SK-N-SH (cell line): ENCODE measurements around the gene CUL4B. TPM values are rescaled to one million over a fixed set of nuclear protein-coding genes. Genes with fewer than 3 reads are reported as not detected.

Experiments
- CTCF ChIA-PET: fragments of 300-600, 350-600 bp; formaldehyde crosslinking; extraction: SDS; loops from one replicate; lab custom pipeline; 2021; lab: Yijun Ruan, JAX
- POLR2A ChIA-PET: fragments of 350-600 bp; sonication (Branson Sonifier 250); formaldehyde crosslinking; extraction: SDS; loops from one replicate; lab custom pipeline; 2020; ENCODE audit warnings: antibody characterized with exemption, inconsistent platforms; lab: Yijun Ruan, JAX
- DNase-seq: peaks from one replicate; pipeline ENCODE4 v3.0.0; 2012
- H2AFZ ChIP-seq: fragments of 200-600 bp; sonication (generic); 2 replicates; pipeline ENCODE4 v1.8.1; 2016; ENCODE audit warnings: antibody characterized with exemption, mild to moderate bottlenecking, low read depth
- H3F3A ChIP-seq: fragments of 200-600 bp; sonication (generic); replicated peaks from 2 replicates; pipeline ENCODE3; 2016; ENCODE audit warnings: antibody characterized with exemption, mild to moderate bottlenecking; ENCODE audit not compliant: insufficient read depth
- H3K27ac ChIP-seq, 2 experiments: fragments of 200-500 bp in 1 of 2; fragments of 200-600 bp in 1 of 2; sonication (Bioruptor generic) in 1 of 2; sonication (generic), shearing (Covaris generic) in 1 of 2; 2 replicates each; pipeline versions ENCODE4 v1.5.1 to v1.6.1; 2014 to 2016; ENCODE audit warnings: low read depth in 2 of 2, inconsistent platforms in 1 of 2, low read length in 1 of 2, mild to moderate bottlenecking in 1 of 2, mixed read lengths in 1 of 2
- H3K27me3 ChIP-seq: fragments of 200-600 bp; sonication (generic), shearing (Covaris generic); 2 replicates; pipeline ENCODE4 v1.6.1; 2016; ENCODE audit warnings: mixed run types; ENCODE audit not compliant: insufficient read depth
- H3K36me3 ChIP-seq, 2 experiments: fragments of 200-500 bp in 1 of 2; fragments of 200-600 bp in 1 of 2; sonication (Bioruptor generic) in 1 of 2; sonication (generic) in 1 of 2; replicated peaks in 1 of 2; 2 replicates each; pipeline versions ENCODE3 to v1.5.1; 2014 to 2016; ENCODE audit warnings: low read length in 1 of 2, mild to moderate bottlenecking in 1 of 2; ENCODE audit not compliant: insufficient read depth in 2 of 2, control insufficient read depth in 1 of 2
- H3K4me1 ChIP-seq, 2 experiments: fragments of 200-500 bp in 1 of 2; fragments of 200-600 bp in 1 of 2; sonication (Bioruptor generic) in 1 of 2; sonication (generic), shearing (Covaris generic) in 1 of 2; 2 replicates each; pipeline versions ENCODE4 v1.5.1 to v1.6.1; 2014 to 2016; ENCODE audit warnings: low read depth in 1 of 2, low read length in 1 of 2, mixed run types in 1 of 2; ENCODE audit not compliant: insufficient read depth in 2 of 2, control insufficient read depth in 1 of 2
- H3K4me2 ChIP-seq: fragments of 200-600 bp; sonication (generic), shearing (Covaris generic); 2 replicates; pipeline ENCODE4 v1.6.1; 2017; ENCODE audit warnings: mixed run types
- H3K4me3 ChIP-seq, 2 experiments: fragments of 200-500 bp in 1 of 2; fragments of 200-600 bp in 1 of 2; sonication (Bioruptor generic) in 1 of 2; sonication (generic), shearing (Covaris generic) in 1 of 2; 2 replicates each; pipeline versions ENCODE4 v1.5.1 to v1.8.1; 2014 to 2016; ENCODE audit warnings: low read depth in 2 of 2, inconsistent platforms in 1 of 2, low read length in 1 of 2, mild to moderate bottlenecking in 1 of 2, mixed read lengths in 1 of 2, moderate library complexity in 1 of 2
- H3K79me2 ChIP-seq: fragments of 200-600 bp; sonication (generic); 2 replicates; pipeline ENCODE4 v1.8.1; 2017; ENCODE audit warnings: mild to moderate bottlenecking; ENCODE audit not compliant: insufficient read depth
- H3K9ac ChIP-seq: fragments of 200-600 bp; sonication (generic); 2 replicates; pipeline ENCODE4 v1.6.1; 2017; ENCODE audit warnings: mixed run types
- H3K9me2 ChIP-seq: fragments of 200-600 bp; sonication (generic); 2 replicates; pipeline ENCODE4 v1.6.1; 2017; ENCODE audit warnings: mixed run types
- H3K9me3 ChIP-seq: fragments of 200-600 bp; sonication (generic); 2 replicates; pipeline ENCODE4 v1.6.1; 2017; ENCODE audit warnings: mixed run types, mild to moderate bottlenecking, moderate library complexity
- H4K20me1 ChIP-seq: fragments of 200-600 bp; sonication (generic); 2 replicates; pipeline ENCODE4 v1.6.1; 2017; ENCODE audit warnings: mild to moderate bottlenecking, mixed run types; ENCODE audit not compliant: insufficient read depth
- CHD2 ChIP-seq: fragments of 150-350 bp; IDR thresholded peaks from 2 replicates; pipeline ENCODE4 v1.6.1; 2018; ENCODE audit warnings: low read length; ENCODE audit not compliant: partially characterized antibody
- ELF1 ChIP-seq: IDR thresholded peaks from 2 replicates; pipeline ENCODE4 v1.4.0; 2012
- EP300 ChIP-seq, 2 experiments: IDR thresholded peaks; 2 replicates each; pipeline versions ENCODE4 v1.4.0 to v1.6.1; 2012; ENCODE audit warnings: borderline replicate concordance in 1 of 2, low read depth in 1 of 2, low read length in 1 of 2
- EZH2phosphoT487 ChIP-seq: fragments of 200-600 bp; sonication (generic); IDR thresholded peaks from 2 replicates; pipeline ENCODE4 v1.6.1; 2017; ENCODE audit warnings: low read depth, mixed run types, mild to moderate bottlenecking, antibody characterized with exemption, moderate library complexity, borderline replicate concordance
- FOXM1 ChIP-seq: IDR thresholded peaks from 2 replicates; pipeline ENCODE4 v1.4.0; 2012; ENCODE audit warnings: low read depth, mild to moderate bottlenecking
- GATA2 ChIP-seq: sonication (generic); formaldehyde crosslinking; IDR thresholded peaks from 2 replicates; pipeline ENCODE4 v1.5.0; 2020; ENCODE audit warnings: mild to moderate bottlenecking, missing genetic modification reagents
- NFIC ChIP-seq: IDR thresholded peaks from 2 replicates; pipeline ENCODE4 v1.4.0; 2012; ENCODE audit warnings: borderline replicate concordance
- POLR2AphosphoS5 ChIP-seq: IDR thresholded peaks from 2 replicates; pipeline ENCODE4 v1.6.1; 2012; ENCODE audit warnings: low read depth, low read length
- RAD21 ChIP-seq: IDR thresholded peaks from 2 replicates; pipeline ENCODE4 v1.6.1; 2012; ENCODE audit warnings: mild to moderate bottlenecking, low read length
- RCOR1 ChIP-seq: fragments of 150-350 bp; IDR thresholded peaks from 2 replicates; pipeline ENCODE4 v1.6.1; 2017; ENCODE audit warnings: antibody characterized with exemption, low read length
- RFX5 ChIP-seq: IDR thresholded peaks from 2 replicates; pipeline ENCODE4 v1.6.1; 2012; ENCODE audit warnings: mild to moderate bottlenecking, improper control_type of control experiment, low read length
- SMC3 ChIP-seq: IDR thresholded peaks from 2 replicates; pipeline ENCODE4 v1.6.1; 2012; ENCODE audit warnings: low read depth, low read length, improper control_type of control experiment
- TAF1 ChIP-seq: IDR thresholded peaks from 2 replicates; pipeline ENCODE4 v1.6.1; 2012; ENCODE audit warnings: low read depth, mild to moderate bottlenecking, low read length, moderate library complexity, borderline replicate concordance
- YY1 ChIP-seq: IDR thresholded peaks from 2 replicates; pipeline ENCODE4 v1.4.0; 2012; ENCODE audit warnings: low read depth, mild to moderate bottlenecking
- WGBS: methylation state at CpG from one replicate; pipeline ENCODE4 v1.1.6; 2017; ENCODE audit warnings: low lambda C conversion rate; 5-methylcytosine and 5-hydroxymethylcytosine counted together
- polyA plus RNA-seq, 3 experiments: library from polyadenylated mRNA; depleted of rRNA; stranded (reverse); fragments of >200 nt; gene quantifications; 2 replicates each; pipeline ENCODE4 v1.2.3, GENCODE V29; 2012
- TF ChIP-seq, protein P1 (sequence below): IDR thresholded peaks from 2 replicates; pipeline ENCODE4; 2012
- TF ChIP-seq, protein P2 (sequence below): IDR thresholded peaks from 2 replicates; pipeline ENCODE4 v1.6.1; 2012; ENCODE audit warnings: mild to moderate bottlenecking, low read depth, low read length, moderate library complexity
- TF ChIP-seq, protein P3 (sequence below): fragments of 150-350 bp; IDR thresholded peaks from 2 replicates; pipeline ENCODE4 v1.6.1; 2017; ENCODE audit warnings: antibody characterized with exemption, low read length, low read depth, borderline replicate concordance
- TF ChIP-seq, protein P4 (sequence below): IDR thresholded peaks from 2 replicates; pipeline ENCODE4 v1.4.0; 2012; ENCODE audit warnings: low read depth

Gene CUL4B
- polyA plus RNA-seq, 1 of the 3 experiments (the other 2 are of a cell fraction) = 24.1 TPM

DNA sequence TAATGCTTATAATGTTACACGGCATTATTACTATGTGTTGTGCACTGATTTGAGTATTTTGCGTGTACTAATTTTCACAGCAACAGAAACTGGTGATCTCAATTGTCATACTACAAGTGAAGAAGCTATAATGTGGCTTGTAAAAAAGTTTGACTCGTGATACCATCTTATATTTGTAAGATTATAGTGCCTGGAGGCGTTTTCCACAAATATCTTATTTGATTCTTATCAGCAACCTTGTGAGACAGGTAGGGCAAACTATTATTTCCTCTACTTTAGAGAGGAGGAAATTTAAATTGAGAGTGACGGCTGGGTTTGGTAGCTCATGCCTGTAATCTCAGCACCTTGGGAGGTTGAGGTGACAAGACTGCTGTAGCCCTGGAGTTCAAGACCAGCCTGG, 4.5 kb downstream of the CUL4B start:
- DNase-seq = no peak
- Histone ChIP-seq H3K9me3 (no peaks in the 10 kb centered on the region), H2AFZ (no peak overlapping the region), H3F3A (peaks cover 22% of the 10 kb centered on the region), H3K27me3 (no peaks in the 10 kb centered on the region), H3K36me3 (peaks cover 24 to 46% of the 10 kb centered on the region in 2 experiments), H3K4me3 (no peak overlapping the region), H3K9me2 (no peaks in the 10 kb centered on the region), H3K79me2 (peaks cover 84% of the 10 kb centered on the region), H4K20me1 (no peaks in the 10 kb centered on the region; the same call in 1 of the 2 replicates), H3K27ac (no peak overlapping the region), H3K9ac (no peak overlapping the region), H3K4me2 (0 out of 2 replicates have a peak overlapping the region, but pooled peaks have one; percentile 31), H3K4me1 (peaks cover 0 to 2% of the 10 kb centered on the region in 2 experiments; a peak in 2 of 4 replicates)
- CTCF ChIA-PET = no interaction called here
- TF ChIP-seq, protein P1, sequence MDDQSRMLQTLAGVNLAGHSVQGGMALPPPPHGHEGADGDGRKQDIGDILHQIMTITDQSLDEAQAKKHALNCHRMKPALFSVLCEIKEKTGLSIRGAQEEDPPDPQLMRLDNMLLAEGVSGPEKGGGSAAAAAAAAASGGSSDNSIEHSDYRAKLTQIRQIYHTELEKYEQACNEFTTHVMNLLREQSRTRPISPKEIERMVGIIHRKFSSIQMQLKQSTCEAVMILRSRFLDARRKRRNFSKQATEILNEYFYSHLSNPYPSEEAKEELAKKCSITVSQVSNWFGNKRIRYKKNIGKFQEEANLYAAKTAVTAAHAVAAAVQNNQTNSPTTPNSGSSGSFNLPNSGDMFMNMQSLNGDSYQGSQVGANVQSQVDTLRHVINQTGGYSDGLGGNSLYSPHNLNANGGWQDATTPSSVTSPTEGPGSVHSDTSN = no peak
- TF ChIP-seq, protein P2, sequence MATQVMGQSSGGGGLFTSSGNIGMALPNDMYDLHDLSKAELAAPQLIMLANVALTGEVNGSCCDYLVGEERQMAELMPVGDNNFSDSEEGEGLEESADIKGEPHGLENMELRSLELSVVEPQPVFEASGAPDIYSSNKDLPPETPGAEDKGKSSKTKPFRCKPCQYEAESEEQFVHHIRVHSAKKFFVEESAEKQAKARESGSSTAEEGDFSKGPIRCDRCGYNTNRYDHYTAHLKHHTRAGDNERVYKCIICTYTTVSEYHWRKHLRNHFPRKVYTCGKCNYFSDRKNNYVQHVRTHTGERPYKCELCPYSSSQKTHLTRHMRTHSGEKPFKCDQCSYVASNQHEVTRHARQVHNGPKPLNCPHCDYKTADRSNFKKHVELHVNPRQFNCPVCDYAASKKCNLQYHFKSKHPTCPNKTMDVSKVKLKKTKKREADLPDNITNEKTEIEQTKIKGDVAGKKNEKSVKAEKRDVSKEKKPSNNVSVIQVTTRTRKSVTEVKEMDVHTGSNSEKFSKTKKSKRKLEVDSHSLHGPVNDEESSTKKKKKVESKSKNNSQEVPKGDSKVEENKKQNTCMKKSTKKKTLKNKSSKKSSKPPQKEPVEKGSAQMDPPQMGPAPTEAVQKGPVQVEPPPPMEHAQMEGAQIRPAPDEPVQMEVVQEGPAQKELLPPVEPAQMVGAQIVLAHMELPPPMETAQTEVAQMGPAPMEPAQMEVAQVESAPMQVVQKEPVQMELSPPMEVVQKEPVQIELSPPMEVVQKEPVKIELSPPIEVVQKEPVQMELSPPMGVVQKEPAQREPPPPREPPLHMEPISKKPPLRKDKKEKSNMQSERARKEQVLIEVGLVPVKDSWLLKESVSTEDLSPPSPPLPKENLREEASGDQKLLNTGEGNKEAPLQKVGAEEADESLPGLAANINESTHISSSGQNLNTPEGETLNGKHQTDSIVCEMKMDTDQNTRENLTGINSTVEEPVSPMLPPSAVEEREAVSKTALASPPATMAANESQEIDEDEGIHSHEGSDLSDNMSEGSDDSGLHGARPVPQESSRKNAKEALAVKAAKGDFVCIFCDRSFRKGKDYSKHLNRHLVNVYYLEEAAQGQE = no peak
- no peak for TF ChIP-seq SMC3
- 90% methylated on average over 5 of the region's 5 CpGs for WGBS
- POLR2A ChIA-PET = no interaction called here

DNA sequence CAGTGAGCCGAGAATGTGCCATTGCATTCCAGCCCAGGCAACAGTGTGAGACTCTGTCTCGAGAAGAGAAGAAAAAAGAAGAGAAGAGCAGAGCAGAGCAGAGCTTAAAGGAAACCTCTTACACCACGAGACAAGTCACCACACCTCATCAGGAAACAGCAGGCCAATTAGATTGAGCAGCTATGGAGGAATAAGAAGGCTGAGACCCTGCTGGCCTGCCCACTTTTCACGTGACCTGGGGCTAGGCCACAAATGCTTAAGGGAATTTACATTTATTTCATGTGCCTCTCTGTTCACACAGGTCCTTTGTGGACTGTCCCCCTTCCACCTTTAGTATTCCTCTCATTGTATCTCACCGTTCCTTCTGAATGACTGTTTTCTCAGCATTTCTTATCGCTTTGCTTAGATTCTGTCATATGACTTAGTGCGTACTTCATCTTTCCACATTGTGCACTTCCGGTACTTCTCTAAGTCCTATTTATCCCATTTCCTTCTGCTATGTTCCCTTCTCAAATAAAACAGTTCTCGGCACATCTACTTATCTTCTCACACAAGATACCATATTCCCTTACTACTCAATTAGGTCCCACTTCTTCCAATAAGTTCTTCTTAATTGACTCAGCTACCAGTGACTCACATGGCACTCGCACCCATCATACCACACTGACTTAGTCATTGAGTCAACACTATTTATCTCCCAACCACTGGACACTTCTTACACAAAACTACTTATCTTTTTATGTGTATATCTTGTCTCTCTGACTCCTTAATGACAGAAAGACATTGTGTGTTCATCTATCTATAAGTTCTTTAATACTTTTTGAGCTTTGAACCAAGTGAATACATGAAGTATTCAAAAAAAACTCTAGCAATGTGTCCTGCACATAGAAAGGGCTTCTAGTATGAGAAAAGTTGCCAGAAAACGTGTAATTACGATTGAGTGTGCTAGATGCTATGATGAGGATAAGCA, 11.0 kb downstream of the CUL4B start:
- no peaks in the 10 kb centered on the region for H4K20me1 ChIP-seq
- H3F3A ChIP-seq = peaks cover 36% of the 10 kb centered on the region
- ChIA-PET POLR2A (no interaction called here), CTCF (no interaction called here)
- no peaks in the 10 kb centered on the region for H3K27me3 ChIP-seq
- DNase-seq = no peak
- peaks cover 0 to 21% of the 10 kb centered on the region in 2 experiments; a peak in 3 of 4 replicates for H3K4me1 ChIP-seq
- peaks cover 19 to 37% of the 10 kb centered on the region in 2 experiments for H3K36me3 ChIP-seq
- no peak overlapping the region for H3K4me3 ChIP-seq
- H3K79me2 ChIP-seq = peaks cover 60% of the 10 kb centered on the region
- peak overlapping the region; percentile 66 for H3K9ac ChIP-seq
- H3K27ac ChIP-seq = peak overlapping the region; percentile 53 to 96; a peak in 3 of 4 replicates
- H3K9me3 ChIP-seq = no peaks in the 10 kb centered on the region
- H3K4me2 ChIP-seq = peak overlapping the region; percentile 47; the same call in 1 of the 2 replicates
- no peak overlapping the region for H2AFZ ChIP-seq
- H3K9me2 ChIP-seq = no peaks in the 10 kb centered on the region
- WGBS = 55% methylated on average over 12 of the region's 12 CpGs
- no peak for TF ChIP-seq YY1
- TF ChIP-seq, protein P3, sequence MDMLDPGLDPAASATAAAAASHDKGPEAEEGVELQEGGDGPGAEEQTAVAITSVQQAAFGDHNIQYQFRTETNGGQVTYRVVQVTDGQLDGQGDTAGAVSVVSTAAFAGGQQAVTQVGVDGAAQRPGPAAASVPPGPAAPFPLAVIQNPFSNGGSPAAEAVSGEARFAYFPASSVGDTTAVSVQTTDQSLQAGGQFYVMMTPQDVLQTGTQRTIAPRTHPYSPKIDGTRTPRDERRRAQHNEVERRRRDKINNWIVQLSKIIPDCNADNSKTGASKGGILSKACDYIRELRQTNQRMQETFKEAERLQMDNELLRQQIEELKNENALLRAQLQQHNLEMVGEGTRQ = no peak
- peak in 1 of 2 experiments; percentile 93; a peak in 2 of 4 replicates for TF ChIP-seq EP300 (IDR thresholded peaks at IDR 0.05; ENCODE audit: borderline replicate concordance in 1 of 2, low read depth in 1 of 2, low read length in 1 of 2)
- no peak for TF ChIP-seq ELF1
- no peak for TF ChIP-seq TAF1
- no peak for TF ChIP-seq GATA2 (CRISPR knock-in tag)
- no peak for TF ChIP-seq RFX5
- TF ChIP-seq POLR2AphosphoS5 = peak; percentile 73; the same call in 1 of the 2 replicates
- TF ChIP-seq, protein P1 = peak; percentile 94
- TF ChIP-seq EZH2phosphoT487 = no peak
- no peak for TF ChIP-seq CHD2
- TF ChIP-seq RCOR1 = no peak
- no peak for TF ChIP-seq RAD21
- TF ChIP-seq, protein P4, sequence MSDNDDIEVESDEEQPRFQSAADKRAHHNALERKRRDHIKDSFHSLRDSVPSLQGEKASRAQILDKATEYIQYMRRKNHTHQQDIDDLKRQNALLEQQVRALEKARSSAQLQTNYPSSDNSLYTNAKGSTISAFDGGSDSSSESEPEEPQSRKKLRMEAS = peak; percentile 31; the same call in 1 of the 2 replicates
- peak; percentile 71 for TF ChIP-seq NFIC
- peak; percentile 61; the same call in 1 of the 2 replicates for TF ChIP-seq FOXM1
